Lower leg skin (tissue), 4 donors: ENCODE measurements around the gene ABAT. TPM values are rescaled to one million over a fixed set of nuclear protein-coding genes. Genes with fewer than 3 reads are reported as not detected.

Source experiments
- DNase-seq, 2 donors: peaks; one replicate each; pipeline ENCODE4 v3.0.0-alpha.2; 2019; ENCODE audit warnings: low spot score in 2 of 2
- H3K4me3 ChIP-seq: fragments of 200-600 bp; sonication (generic); 2 replicates; pipeline ENCODE4 v1.5.1; 2017; ENCODE audit warnings: mild to moderate bottlenecking, low read depth; ENCODE audit not compliant: poor library complexity, severe bottlenecking
- POLR2A ChIP-seq, 2 donors: fragments of 450-650 bp; IDR thresholded peaks; one replicate each; pipeline ENCODE4 v1.6.1; 2016 to 2017; ENCODE audit warnings: antibody characterized with exemption in 2 of 2, mild to moderate bottlenecking in 1 of 2, moderate library complexity in 1 of 2
- WGBS, 2 donors: methylation state at CpG; one replicate each; pipeline ENCODE4 v1.1.5; 2018; 5-methylcytosine and 5-hydroxymethylcytosine counted together
- intact Hi-C: fragments of 100-400 bp; cut with DNase I; formaldehyde crosslinking; loops from one replicate; pipeline ENCODE4 v1.15.0; 2023; ENCODE audit warnings: low total_unique reads
- total RNA-seq, 4 donors: library from RNA; depleted of rRNA; stranded (reverse); fragments of >200 nt; gene quantifications; one replicate each; pipeline ENCODE4 v1.1.0, GENCODE V29; 2016
- TF ChIP-seq, protein P1 (sequence below), 3 donors: fragments of 450-650 bp; IDR thresholded peaks; one replicate each; pipeline ENCODE4 v1.5.1; 2016; ENCODE audit warnings: antibody characterized with exemption in 3 of 3, mild to moderate bottlenecking in 3 of 3, moderate library complexity in 2 of 3

Gene ABAT
- total RNA-seq, 4 donors from 2014 or later, result 1.5 to 5.1 (median 2.6) TPM

GRCh38 chr16:8667492-8667891, 6.9 kb upstream of the ABAT start:
- no peak for DNase-seq
- 94 to 98% methylated on average over 3 of the region's 3 CpGs for WGBS, 2 donors
- intact Hi-C loops, result no loop called here
- TF ChIP-seq, protein P1, sequence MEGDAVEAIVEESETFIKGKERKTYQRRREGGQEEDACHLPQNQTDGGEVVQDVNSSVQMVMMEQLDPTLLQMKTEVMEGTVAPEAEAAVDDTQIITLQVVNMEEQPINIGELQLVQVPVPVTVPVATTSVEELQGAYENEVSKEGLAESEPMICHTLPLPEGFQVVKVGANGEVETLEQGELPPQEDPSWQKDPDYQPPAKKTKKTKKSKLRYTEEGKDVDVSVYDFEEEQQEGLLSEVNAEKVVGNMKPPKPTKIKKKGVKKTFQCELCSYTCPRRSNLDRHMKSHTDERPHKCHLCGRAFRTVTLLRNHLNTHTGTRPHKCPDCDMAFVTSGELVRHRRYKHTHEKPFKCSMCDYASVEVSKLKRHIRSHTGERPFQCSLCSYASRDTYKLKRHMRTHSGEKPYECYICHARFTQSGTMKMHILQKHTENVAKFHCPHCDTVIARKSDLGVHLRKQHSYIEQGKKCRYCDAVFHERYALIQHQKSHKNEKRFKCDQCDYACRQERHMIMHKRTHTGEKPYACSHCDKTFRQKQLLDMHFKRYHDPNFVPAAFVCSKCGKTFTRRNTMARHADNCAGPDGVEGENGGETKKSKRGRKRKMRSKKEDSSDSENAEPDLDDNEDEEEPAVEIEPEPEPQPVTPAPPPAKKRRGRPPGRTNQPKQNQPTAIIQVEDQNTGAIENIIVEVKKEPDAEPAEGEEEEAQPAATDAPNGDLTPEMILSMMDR (IDR thresholded peaks at IDR 0.05), result no peak
- no peak for TF ChIP-seq POLR2A (IDR thresholded peaks at IDR 0.05)
- H3K4me3 ChIP-seq, result no peak overlapping the region

GRCh38 chr16:8668113-8668512, 6.3 kb upstream of the ABAT start:
- TF ChIP-seq, protein P1 (IDR thresholded peaks at IDR 0.05), result no peak
- TF ChIP-seq POLR2A (IDR thresholded peaks at IDR 0.05), result no peak
- intact Hi-C loops, result no loop called here
- no peak overlapping the region for H3K4me3 ChIP-seq
- DNase-seq, result no peak
- 84 to 85% methylated on average over 5 of the region's 5 CpGs for WGBS, 2 donors

GRCh38 chr16:8669481-8669880, 4.9 kb upstream of the ABAT start:
- intact Hi-C loops, result no loop called here
- TF ChIP-seq, protein P1 (IDR thresholded peaks at IDR 0.05), result no peak
- TF ChIP-seq POLR2A (IDR thresholded peaks at IDR 0.05), result no peak
- WGBS, 2 donors, result 91 to 100% methylated on average over 1 of the region's 1 CpG
- H3K4me3 ChIP-seq, result no peak overlapping the region
- DNase-seq, result no peak

DNA sequence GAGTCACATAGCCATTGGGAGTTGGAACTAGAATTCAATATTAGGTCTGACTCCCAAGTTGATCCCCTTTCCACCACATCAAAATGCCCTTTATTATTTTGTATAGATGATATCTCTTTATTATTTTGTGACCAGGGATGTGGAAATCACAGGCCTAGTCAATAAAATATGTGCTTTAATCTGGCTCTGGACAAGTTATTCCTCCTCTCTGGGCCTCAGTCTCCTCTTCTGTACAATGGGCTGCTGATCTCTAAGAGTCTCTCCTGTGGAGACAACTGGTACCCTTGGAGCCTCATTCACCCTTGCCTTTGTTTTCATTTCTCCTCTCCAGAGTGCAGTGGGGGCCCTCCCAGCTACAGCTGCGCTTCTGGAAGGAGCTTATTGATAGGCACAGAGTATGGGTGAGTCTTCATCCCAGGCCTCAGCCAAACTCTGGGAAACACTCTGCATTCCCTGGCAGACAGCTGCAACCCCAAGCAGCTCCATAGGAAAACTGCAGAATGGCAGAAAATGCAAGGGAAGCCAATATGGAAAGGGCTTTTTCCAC, 4.3 kb upstream of the ABAT start:
- intact Hi-C loops, result loop anchor here (10.0 kb wide), 1 partner anchor 205 kb away; no protein-coding TSS in a partner anchor
- DNase-seq, result no peak
- 73 to 94% methylated on average over 1 of the region's 1 CpG for WGBS, 2 donors
- no peak overlapping the region for H3K4me3 ChIP-seq
- TF ChIP-seq POLR2A (IDR thresholded peaks at IDR 0.05), result no peak
- TF ChIP-seq, protein P1 (IDR thresholded peaks at IDR 0.05), result no peak

DNA sequence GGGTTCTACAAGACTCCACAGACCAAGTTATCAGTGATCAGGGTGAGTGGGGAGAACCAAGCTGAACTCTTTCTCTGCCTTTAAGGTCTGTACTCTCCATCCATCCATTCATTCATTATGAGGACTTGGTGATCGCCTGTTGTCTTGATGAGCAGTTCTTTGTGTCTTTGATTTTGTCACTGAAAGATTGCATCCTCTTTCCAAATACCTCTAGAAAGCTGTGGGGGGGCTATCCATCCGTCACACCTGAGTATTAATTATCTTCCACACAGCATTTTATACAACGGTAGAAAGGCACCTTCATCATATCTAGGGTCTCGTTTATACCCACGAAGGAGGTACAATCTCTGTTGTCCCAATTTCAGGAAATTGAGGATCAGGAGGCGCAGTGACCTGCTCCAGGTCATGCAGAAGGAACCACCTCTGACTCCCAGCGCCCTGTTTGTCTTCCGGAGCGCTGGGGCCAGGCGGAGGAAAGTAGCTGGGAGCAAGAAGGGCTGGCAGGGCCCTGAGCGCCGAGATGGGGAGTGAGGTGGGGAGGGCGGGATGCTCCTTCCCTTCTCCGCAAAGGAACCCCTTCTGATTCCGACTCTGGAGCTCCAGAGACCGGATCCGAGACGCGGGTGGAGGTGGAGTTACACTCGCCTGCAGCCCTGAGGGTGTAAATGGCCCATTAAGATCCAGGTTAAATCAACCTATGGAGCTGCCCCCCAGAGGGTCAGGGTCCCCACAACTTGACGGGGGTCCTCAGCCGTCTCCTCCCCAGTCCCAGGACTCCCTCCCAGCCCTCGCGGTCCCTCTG, 605 bp upstream of the ABAT start:
- WGBS, 2 donors, result 24 to 28% methylated on average over 19 to 21 of the region's 24 CpGs
- intact Hi-C loops, result loop anchor here (10.0 kb wide), 1 partner anchor 201 kb away; no protein-coding TSS in a partner anchor
- H3K4me3 ChIP-seq, result no peak overlapping the region
- TF ChIP-seq POLR2A (IDR thresholded peaks at IDR 0.05), result no peak
- TF ChIP-seq, protein P1 (IDR thresholded peaks at IDR 0.05), result no peak
- DNase-seq, result peak in 1 of 2 donors; percentile 87
